ENCODE results near the gene CENPO. TPM values are rescaled to one million over a fixed set of nuclear protein-coding genes. Genes with fewer than 3 reads are reported as not detected.
A peak's percentile ranks its signal among the peaks of the same experiment; 100 is the strongest.

CENPO gene
- total RNA-seq, 1 donor = 8.0 TPM

- H3K27me3 ChIP-seq (ENCODE audit: insufficient read depth, low read length) = no peaks in the 10 kb centered on the region
- no peak overlapping the region for H3K27ac ChIP-seq (ENCODE audit: low read depth, low read length)
- H3K4me3 ChIP-seq (ENCODE audit: insufficient read depth, low read length) = no peak overlapping the region
- H4K20me1 ChIP-seq (ENCODE audit: insufficient read depth, low read length) = no peaks in the 10 kb centered on the region
- peaks cover 5% of the 10 kb centered on the region for H3K4me1 ChIP-seq (ENCODE audit: insufficient read depth, low read length)
- TF ChIP-seq CTCF (IDR thresholded peaks at IDR 0.05; ENCODE audit: extremely low read depth, low read depth, low read length) = no peak
- no peaks in the 10 kb centered on the region for H3K9me3 ChIP-seq (ENCODE audit: low read depth, low read length)
- H3K79me2 ChIP-seq (ENCODE audit: insufficient read depth, low read length) = no peaks in the 10 kb centered on the region
- H2AFZ ChIP-seq (ENCODE audit: low read length) = no peak overlapping the region
- DNase-seq (ENCODE audit: insufficient read length, low spot score, missing footprints) = no peak
- H3K36me3 ChIP-seq (ENCODE audit: insufficient read depth, low read length) = peaks cover 3% of the 10 kb centered on the region
- no peak overlapping the region for H3K4me2 ChIP-seq (ENCODE audit: insufficient read depth, low read length)
Observed at GRCh38 chr2:24787532-24787931, 5.7 kb upstream of the CENPO start.

- Histone ChIP-seq H3K4me1 (ENCODE audit: insufficient read depth, low read length) (peaks cover 6% of the 10 kb centered on the region), H3K27ac (ENCODE audit: low read depth, low read length) (no peak overlapping the region), H3K4me3 (ENCODE audit: insufficient read depth, low read length) (no peak overlapping the region), H3K27me3 (ENCODE audit: insufficient read depth, low read length) (no peaks in the 10 kb centered on the region), H3K4me2 (ENCODE audit: insufficient read depth, low read length) (no peak overlapping the region), H4K20me1 (ENCODE audit: insufficient read depth, low read length) (no peaks in the 10 kb centered on the region), H3K9me3 (ENCODE audit: low read depth, low read length) (no peaks in the 10 kb centered on the region), H2AFZ (ENCODE audit: low read length) (no peak overlapping the region), H3K79me2 (ENCODE audit: insufficient read depth, low read length) (peaks cover 5% of the 10 kb centered on the region), H3K36me3 (ENCODE audit: insufficient read depth, low read length) (peaks cover 3% of the 10 kb centered on the region)
- no peak for DNase-seq (ENCODE audit: insufficient read length, low spot score, missing footprints)
- no peak for TF ChIP-seq CTCF (IDR thresholded peaks at IDR 0.05; ENCODE audit: extremely low read depth, low read depth, low read length)
Observed at GRCh38 chr2:24788816-24789215, 4.4 kb upstream of the CENPO start.

- Histone ChIP-seq H3K27ac (ENCODE audit: low read depth, low read length) (no peak overlapping the region), H2AFZ (ENCODE audit: low read length) (no peak overlapping the region), H4K20me1 (ENCODE audit: insufficient read depth, low read length) (no peaks in the 10 kb centered on the region), H3K27me3 (ENCODE audit: insufficient read depth, low read length) (no peaks in the 10 kb centered on the region), H3K4me1 (ENCODE audit: insufficient read depth, low read length) (peaks cover 14% of the 10 kb centered on the region), H3K79me2 (ENCODE audit: insufficient read depth, low read length) (peaks cover 31% of the 10 kb centered on the region), H3K9me3 (ENCODE audit: low read depth, low read length) (no peaks in the 10 kb centered on the region), H3K4me2 (ENCODE audit: insufficient read depth, low read length) (no peak overlapping the region), H3K36me3 (ENCODE audit: insufficient read depth, low read length) (peaks cover 8% of the 10 kb centered on the region), H3K4me3 (ENCODE audit: insufficient read depth, low read length) (no peak overlapping the region)
- no peak for DNase-seq (ENCODE audit: insufficient read length, low spot score, missing footprints)
- no peak for TF ChIP-seq CTCF (IDR thresholded peaks at IDR 0.05; ENCODE audit: extremely low read depth, low read depth, low read length)
Observed at GRCh38 chr2:24791452-24791851, 1.8 kb upstream of the CENPO start.

- no peak for TF ChIP-seq CTCF (IDR thresholded peaks at IDR 0.05; ENCODE audit: extremely low read depth, low read depth, low read length)
Observed at GRCh38 chr2:24792542-24792873, 717 bp upstream of the CENPO start.

More at GRCh38 chr2:24792542-24792873, 717 bp upstream of the CENPO start:
- H4K20me1 ChIP-seq (ENCODE audit: insufficient read depth, low read length) = no peaks in the 10 kb centered on the region
- peaks cover 42% of the 10 kb centered on the region for H3K79me2 ChIP-seq (ENCODE audit: insufficient read depth, low read length)
- peak overlapping the region; percentile 96 for H3K27ac ChIP-seq (ENCODE audit: low read depth, low read length)
- no peaks in the 10 kb centered on the region for H3K27me3 ChIP-seq (ENCODE audit: insufficient read depth, low read length)
- H3K4me2 ChIP-seq (ENCODE audit: insufficient read depth, low read length) = peak overlapping the region; percentile 82
- peaks cover 14% of the 10 kb centered on the region for H3K4me1 ChIP-seq (ENCODE audit: insufficient read depth, low read length)
- peak overlapping the region; percentile 89 for H3K4me3 ChIP-seq (ENCODE audit: insufficient read depth, low read length)
- H2AFZ ChIP-seq (ENCODE audit: low read length) = peak overlapping the region; percentile 91
- no peak for DNase-seq (ENCODE audit: insufficient read length, low spot score, missing footprints)
- peaks cover 8% of the 10 kb centered on the region for H3K36me3 ChIP-seq (ENCODE audit: insufficient read depth, low read length)
- H3K9me3 ChIP-seq (ENCODE audit: low read depth, low read length) = no peaks in the 10 kb centered on the region
